ENCODE results near the gene STX1B.

The STX1B gene

GRCh38 chr16:30996324-30996984, 14.0 kb downstream of the STX1B start:
- DNase-seq (ENCODE audit: low read depth), result no peak

GRCh38 chr16:30995927-30996323, 14.5 kb downstream of the STX1B start:
- DNase-seq (ENCODE audit: low read depth), result no peak

GRCh38 chr16:30992931-30993816, 17.3 kb downstream of the STX1B start:
- no peak for DNase-seq (ENCODE audit: low read depth)

GRCh38 chr16:30992276-30992780, 18.1 kb downstream of the STX1B start:
- DNase-seq (ENCODE audit: low read depth), result no peak

GRCh38 chr16:30991052-30991451, 19.4 kb downstream of the STX1B start:
- no peak for DNase-seq (ENCODE audit: low read depth)

GRCh38 chr16:30990105-30990504, 20.3 kb downstream of the STX1B start:
- DNase-seq (ENCODE audit: low read depth), result no peak

- DNase-seq (ENCODE audit: low read depth), result no peak
Observed at GRCh38 chr16:30989469-30990047, 20.9 kb downstream of the STX1B start.

- DNase-seq (ENCODE audit: low read depth), result no peak
Observed at GRCh38 chr16:30987581-30988190, 22.8 kb downstream of the STX1B start.

GRCh38 chr16:30986129-30986991, 24.1 kb downstream of the STX1B start:
- DNase-seq (ENCODE audit: low read depth), result no peak

DNA sequence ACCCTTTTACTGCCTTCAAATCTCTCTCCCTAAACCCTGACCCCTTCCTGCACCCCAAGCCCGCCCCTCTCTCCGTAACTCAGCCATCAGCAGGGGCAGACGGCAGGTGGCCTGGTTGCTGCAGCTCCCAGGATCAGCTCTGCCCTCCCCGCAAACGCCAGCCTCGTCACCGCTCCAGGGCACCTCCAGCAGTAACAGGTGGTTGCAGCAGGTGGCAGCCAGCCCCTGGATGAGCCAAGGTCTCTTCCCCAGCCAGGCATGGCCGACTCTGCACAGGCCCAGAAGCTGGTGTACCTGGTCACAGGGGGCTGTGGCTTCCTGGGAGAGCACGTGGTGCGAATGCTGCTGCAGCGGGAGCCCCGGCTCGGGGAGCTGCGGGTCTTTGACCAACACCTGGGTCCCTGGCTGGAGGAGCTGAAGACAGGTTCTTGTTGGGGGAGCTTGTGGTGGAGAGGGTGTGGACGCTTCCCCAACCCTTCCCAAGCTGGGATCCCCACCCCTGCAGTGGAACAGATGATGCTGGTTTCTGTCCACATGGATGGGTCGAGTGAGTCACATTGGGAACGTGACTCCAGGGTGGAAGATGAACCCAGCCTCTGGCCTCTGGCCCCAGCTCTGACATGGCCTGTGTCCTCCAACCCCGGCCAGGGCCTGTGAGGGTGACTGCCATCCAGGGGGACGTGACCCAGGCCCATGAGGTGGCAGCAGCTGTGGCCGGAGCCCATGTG, 24.9 kb downstream of the STX1B start:
- DNase-seq (ENCODE audit: low read depth), result no peak

GRCh38 chr16:30984669-30985400, 25.6 kb downstream of the STX1B start, which contains the start of gene HSD3B7:
Gene HSD3B7 (plus strand): TSS chr16:30985207. CDS start chr16:30985659, 452 bp downstream.
- DNase-seq (ENCODE audit: low read depth), result peak; percentile 71

DNA sequence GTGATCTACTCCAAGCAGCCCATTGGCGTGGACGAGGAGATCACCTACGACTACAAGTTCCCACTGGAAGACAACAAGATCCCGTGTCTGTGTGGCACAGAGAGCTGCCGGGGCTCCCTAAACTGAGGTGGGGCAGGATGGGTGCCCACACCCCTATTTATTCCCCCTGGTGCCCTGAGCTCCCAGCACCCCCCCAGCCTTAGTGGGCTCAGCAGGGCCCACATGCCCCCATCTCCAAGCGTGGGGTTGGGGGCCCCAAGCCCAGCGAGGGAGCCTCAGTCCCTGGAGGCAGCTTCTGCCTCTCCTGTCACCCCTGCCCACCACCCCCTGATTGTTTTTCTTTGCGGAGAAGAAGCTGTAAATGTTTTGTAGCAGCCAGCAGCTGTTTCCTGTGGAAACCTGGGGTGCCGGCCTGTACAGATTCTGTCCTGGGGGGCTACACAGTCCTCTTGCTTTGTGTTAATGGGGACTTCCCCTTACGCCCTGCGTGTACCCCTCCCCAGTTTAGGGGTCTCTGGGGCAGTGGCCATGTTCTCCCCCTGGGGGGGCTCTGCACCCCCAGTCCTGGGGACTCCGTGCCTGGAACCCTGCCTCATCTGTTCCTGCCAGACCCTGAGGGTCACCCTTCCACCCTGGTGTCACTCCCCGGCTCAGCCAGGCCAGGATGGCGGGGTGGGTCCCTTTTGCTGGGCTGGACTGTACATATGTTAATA, 26.4 kb downstream of the STX1B start:
- DNase-seq (ENCODE audit: low read depth), result no peak

DNA sequence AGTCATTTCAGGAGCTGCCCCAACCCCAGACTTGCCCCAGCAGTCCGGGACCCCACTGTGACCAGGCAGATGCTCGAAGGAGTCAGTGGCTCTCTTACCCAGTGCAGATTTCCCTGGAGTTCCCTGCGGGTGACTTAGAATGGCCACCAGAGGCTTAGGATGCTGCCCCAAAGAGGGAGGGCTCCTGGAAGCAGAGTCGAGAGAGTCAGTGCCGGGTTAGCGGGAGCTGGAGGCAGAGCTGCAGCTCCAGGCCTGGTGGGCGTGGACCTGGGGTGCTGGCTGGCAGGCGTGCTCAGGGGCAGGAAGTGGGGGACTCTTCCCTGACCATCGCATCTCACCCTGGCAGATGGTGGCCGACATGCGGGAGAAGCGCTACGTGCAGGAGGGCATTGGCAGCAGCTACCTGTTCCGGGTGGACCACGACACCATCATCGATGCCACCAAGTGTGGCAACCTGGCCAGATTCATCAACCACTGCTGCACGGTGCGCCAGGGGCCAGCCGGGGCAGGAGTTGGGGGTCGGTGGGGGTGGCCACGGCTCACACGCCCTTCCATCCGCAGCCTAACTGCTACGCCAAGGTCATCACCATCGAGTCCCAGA, 27.0 kb downstream of the STX1B start:
- DNase-seq (ENCODE audit: low read depth), result no peak

DNA sequence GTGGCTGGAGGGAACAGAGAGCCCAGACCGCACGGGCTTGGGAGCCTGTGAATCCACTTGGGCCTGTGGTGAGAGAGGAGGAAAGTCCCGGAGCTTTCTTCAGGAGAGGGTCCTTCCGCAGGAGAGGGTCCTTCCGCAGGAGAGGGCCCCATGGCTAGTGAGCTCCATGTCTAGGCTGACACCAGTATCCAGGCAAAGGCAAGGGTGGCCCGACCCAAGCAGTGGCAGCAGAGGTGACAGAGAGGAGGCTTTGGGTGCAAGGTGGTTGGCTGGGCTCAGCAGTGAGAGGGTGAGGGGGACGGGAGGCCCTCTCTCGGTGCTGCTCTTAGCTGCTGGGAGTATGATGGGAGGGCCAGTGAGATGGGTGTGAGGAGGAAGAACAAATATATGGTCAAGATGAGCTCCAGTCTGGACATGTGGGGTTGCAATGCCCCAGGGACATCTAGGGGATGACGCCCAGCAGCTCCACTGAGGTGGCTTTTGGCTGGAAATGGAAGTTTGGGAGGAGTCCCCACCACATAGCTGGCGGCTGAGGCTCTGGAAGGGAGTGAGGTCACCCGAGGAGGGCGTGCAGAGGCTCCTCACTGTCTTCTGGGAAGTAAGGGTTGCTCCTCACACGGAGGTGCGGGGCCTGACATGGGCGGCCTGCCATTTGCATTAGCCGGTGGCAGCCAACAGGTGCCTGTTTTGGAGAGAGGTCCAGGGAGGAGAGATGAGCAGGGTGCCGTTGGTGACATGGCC, 27.7 kb downstream of the STX1B start:
- no peak for DNase-seq (ENCODE audit: low read depth)

DNA sequence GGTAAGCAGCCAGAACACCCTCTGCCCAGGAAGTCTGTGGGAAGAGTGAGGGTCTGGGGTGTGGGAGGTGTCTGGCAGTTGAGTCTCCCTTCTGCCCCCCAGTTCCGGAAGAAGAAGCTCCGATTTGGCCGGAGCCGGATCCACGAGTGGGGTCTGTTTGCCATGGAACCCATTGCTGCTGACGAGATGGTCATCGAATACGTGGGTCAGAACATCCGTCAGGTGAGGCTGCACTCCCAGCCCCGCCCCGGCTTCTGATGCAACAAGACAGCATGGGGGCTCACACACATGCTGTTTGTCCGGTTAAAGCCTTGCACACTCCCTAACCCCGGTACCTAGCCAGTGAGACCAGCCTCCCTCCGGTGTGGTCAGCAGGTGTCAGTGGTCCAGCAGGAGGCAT, 29.5 kb downstream of the STX1B start:
- DNase-seq (ENCODE audit: low read depth), result no peak

GRCh38 chr16:30980434-30980833, 30.0 kb downstream of the STX1B start:
- no peak for DNase-seq (ENCODE audit: low read depth)

DNA sequence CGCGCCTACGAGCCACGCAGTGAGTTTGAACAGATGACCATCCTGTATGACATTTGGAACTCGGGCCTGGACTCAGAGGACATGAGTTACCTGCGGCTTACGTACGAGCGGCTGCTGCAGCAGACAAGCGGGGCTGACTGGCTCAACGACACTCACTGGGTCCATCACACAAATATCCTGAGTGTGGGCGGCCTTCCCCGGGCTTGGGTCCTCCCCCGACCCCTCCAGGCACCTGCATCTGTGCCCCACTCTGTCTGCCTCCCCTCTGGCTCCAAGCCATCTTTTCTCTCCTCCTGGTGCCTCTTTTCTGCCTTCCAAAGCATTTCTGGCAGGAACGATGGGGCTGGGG, 30.4 kb downstream of the STX1B start:
- no peak for DNase-seq (ENCODE audit: low read depth)

All from iris pigment epithelial cell (primary cell).